Uterus (tissue), 2 donors: ENCODE results near the gene FBXO5.
"Not testable (repeated sequence)": the region's sequence is repeated elsewhere in the genome, so short reads cannot be mapped to it uniquely, and the experiment has no call there.

Experiments
- POLR2A ChIP-seq, 2 donors: fragments of 450-650 bp; IDR thresholded peaks; one replicate each; pipeline ENCODE4 v1.6.1; 2016; ENCODE audit warnings: antibody characterized with exemption in 2 of 2, mild to moderate bottlenecking in 1 of 2, moderate library complexity in 1 of 2
- TF ChIP-seq, protein P1 (sequence below), 4 experiments: fragments of 200-600 bp in 2 of 4; fragments of 450-650 bp in 2 of 4; sonication (generic) in 2 of 4; IDR thresholded peaks; one replicate each; pipeline ENCODE4 v1.5.1; 2016 to 2019; ENCODE audit warnings: antibody characterized with exemption in 4 of 4, mild to moderate bottlenecking in 2 of 4, moderate library complexity in 1 of 4

DNA sequence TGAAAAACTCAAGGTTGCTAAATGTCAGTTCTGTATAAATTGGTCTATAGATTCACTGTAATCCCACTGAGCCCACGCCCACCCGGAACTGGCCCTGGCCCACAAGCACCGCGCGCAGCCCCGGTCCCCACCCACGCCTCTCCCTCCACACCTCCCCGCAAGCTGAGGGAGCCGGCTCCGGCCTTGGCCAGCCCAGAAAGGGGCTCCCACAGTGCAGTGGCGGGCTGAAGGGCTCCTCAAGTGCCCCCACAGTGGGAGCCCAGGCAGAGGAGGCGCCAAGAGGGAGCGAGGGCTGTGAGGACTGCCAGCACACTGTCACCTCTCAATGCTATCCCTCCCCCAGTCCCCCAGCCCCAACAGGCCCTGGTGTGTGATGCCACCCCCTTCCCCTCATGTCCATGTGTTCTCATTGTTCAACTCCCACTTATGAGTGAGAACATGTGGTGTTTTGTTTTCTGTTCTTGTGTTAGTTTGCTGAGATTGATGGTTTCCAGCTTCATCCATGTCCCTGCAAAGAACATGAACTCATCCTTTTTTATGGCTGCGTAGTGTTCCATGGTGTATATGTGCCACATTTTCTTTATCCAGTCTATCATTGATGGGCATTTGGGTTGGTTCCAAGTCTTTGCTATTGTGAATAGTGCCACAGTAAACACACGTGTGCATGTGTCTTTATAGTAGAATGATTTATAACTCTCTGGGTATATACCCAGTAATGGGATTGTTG, 16.5 kb downstream of the FBXO5 start:
- TF ChIP-seq, protein P1, sequence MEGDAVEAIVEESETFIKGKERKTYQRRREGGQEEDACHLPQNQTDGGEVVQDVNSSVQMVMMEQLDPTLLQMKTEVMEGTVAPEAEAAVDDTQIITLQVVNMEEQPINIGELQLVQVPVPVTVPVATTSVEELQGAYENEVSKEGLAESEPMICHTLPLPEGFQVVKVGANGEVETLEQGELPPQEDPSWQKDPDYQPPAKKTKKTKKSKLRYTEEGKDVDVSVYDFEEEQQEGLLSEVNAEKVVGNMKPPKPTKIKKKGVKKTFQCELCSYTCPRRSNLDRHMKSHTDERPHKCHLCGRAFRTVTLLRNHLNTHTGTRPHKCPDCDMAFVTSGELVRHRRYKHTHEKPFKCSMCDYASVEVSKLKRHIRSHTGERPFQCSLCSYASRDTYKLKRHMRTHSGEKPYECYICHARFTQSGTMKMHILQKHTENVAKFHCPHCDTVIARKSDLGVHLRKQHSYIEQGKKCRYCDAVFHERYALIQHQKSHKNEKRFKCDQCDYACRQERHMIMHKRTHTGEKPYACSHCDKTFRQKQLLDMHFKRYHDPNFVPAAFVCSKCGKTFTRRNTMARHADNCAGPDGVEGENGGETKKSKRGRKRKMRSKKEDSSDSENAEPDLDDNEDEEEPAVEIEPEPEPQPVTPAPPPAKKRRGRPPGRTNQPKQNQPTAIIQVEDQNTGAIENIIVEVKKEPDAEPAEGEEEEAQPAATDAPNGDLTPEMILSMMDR (IDR thresholded peaks at IDR 0.05): not testable (repeated sequence)
- TF ChIP-seq POLR2A (IDR thresholded peaks at IDR 0.05): not testable (repeated sequence)
